KOPT-K1 (cell line): Measurements from ENCODE around the gene CAPN15.
"Not testable (repeated sequence)": the region's sequence is repeated elsewhere in the genome, so short reads cannot be mapped to it uniquely, and the experiment has no call there.

Experiments
- H3K27ac ChIP-seq: fragments of 200-600 bp; sonication (generic); 2 replicates; pipeline ENCODE4 v1.5.1; 2016; ENCODE audit warnings: antibody characterized with exemption, mild to moderate bottlenecking, low read depth, low read length; ENCODE audit not compliant: poor library complexity, severe bottlenecking
- H3K36me3 ChIP-seq: fragments of 200-600 bp; sonication (generic); 2 replicates; pipeline ENCODE4 v1.5.1; 2017; ENCODE audit warnings: antibody characterized with exemption, mild to moderate bottlenecking, low read length, moderate library complexity; ENCODE audit not compliant: insufficient read depth
- H3K9me3 ChIP-seq: fragments of 200-600 bp; sonication (generic); 2 replicates; pipeline ENCODE4 v1.5.1; 2017; ENCODE audit warnings: antibody characterized with exemption, low read length, mild to moderate bottlenecking; ENCODE audit not compliant: insufficient read depth, poor library complexity, severe bottlenecking

CAPN15 gene

GRCh38 chr16:527015-527903 is at the start of gene CAPN15:
CAPN15 (plus strand) TSS chr16:527712; CDS start chr16:546839, 19,127 bp downstream.
- H3K27ac ChIP-seq: peak within 1 kb of the TSS; percentile 82
- H3K36me3 ChIP-seq: peaks cover 20% of the 10 kb centered on the region; the same call in 1 of the 2 replicates
- H3K9me3 ChIP-seq: no peaks in the 10 kb centered on the region

GRCh38 chr16:478287-478686 is 49.2 kb upstream of the CAPN15 start:
- H3K36me3 ChIP-seq: peaks cover 28% of the 10 kb centered on the region; the same call in 1 of the 2 replicates
- not testable (repeated sequence) for H3K27ac ChIP-seq, H3K9me3 ChIP-seq

GRCh38 chr16:482468-483185 is 44.9 kb upstream of the CAPN15 start:
- H3K36me3 ChIP-seq: peaks cover 20% of the 10 kb centered on the region; the same call in 1 of the 2 replicates
- H3K27ac ChIP-seq: no peak overlapping the region
- H3K9me3 ChIP-seq: no peaks in the 10 kb centered on the region

GRCh38 chr16:483341-484075 is 44.0 kb upstream of the CAPN15 start:
- peaks cover 26% of the 10 kb centered on the region; the same call in 1 of the 2 replicates for H3K36me3 ChIP-seq
- no peak overlapping the region for H3K27ac ChIP-seq

GRCh38 chr16:489606-490005 is 37.9 kb upstream of the CAPN15 start:
- H3K36me3 ChIP-seq: peaks cover 43% of the 10 kb centered on the region; the same call in 1 of the 2 replicates
- no peak overlapping the region for H3K27ac ChIP-seq
- H3K9me3 ChIP-seq: no peaks in the 10 kb centered on the region

More at GRCh38 chr16:483341-484075, 44.0 kb upstream of the CAPN15 start:
- no peaks in the 10 kb centered on the region for H3K9me3 ChIP-seq

GRCh38 chr16:490768-491167 is 36.7 kb upstream of the CAPN15 start:
- Histone ChIP-seq H3K27ac (no peak overlapping the region), H3K36me3 (peaks cover 43% of the 10 kb centered on the region; the same call in 1 of the 2 replicates), H3K9me3 (no peaks in the 10 kb centered on the region)

- Histone ChIP-seq H3K9me3 (no peaks in the 10 kb centered on the region), H3K36me3 (peaks cover 43% of the 10 kb centered on the region; the same call in 1 of the 2 replicates), H3K27ac (no peak overlapping the region)
Measured at GRCh38 chr16:491220-491919, 36.1 kb upstream of the CAPN15 start.

- Histone ChIP-seq H3K36me3 (peaks cover 43% of the 10 kb centered on the region; the same call in 1 of the 2 replicates), H3K27ac (no peak overlapping the region), H3K9me3 (no peaks in the 10 kb centered on the region)
Measured at GRCh38 chr16:492211-492875, 35.2 kb upstream of the CAPN15 start.

- not testable (repeated sequence) for H3K27ac ChIP-seq, H3K9me3 ChIP-seq
- H3K36me3 ChIP-seq: peaks cover 25% of the 10 kb centered on the region; the same call in 1 of the 2 replicates
Measured at GRCh38 chr16:494676-495075, 32.8 kb upstream of the CAPN15 start.

GRCh38 chr16:495127-495748 is 32.3 kb upstream of the CAPN15 start:
- no peaks in the 10 kb centered on the region for H3K9me3 ChIP-seq
- H3K36me3 ChIP-seq: peaks cover 19% of the 10 kb centered on the region; the same call in 1 of the 2 replicates

GRCh38 chr16:496097-496886 is 31.2 kb upstream of the CAPN15 start:
- no peak overlapping the region for H3K27ac ChIP-seq
- H3K36me3 ChIP-seq: peaks cover 9% of the 10 kb centered on the region; the same call in 1 of the 2 replicates
- no peaks in the 10 kb centered on the region for H3K9me3 ChIP-seq

More at GRCh38 chr16:495127-495748, 32.3 kb upstream of the CAPN15 start:
- H3K27ac ChIP-seq: no peak overlapping the region

GRCh38 chr16:497258-497657 is 30.3 kb upstream of the CAPN15 start:
- Histone ChIP-seq H3K27ac (no peak overlapping the region), H3K36me3 (no peaks in the 10 kb centered on the region; the same call in 1 of the 2 replicates), H3K9me3 (no peaks in the 10 kb centered on the region)

GRCh38 chr16:499924-500323 is 27.6 kb upstream of the CAPN15 start:
- Histone ChIP-seq H3K36me3 (no peaks in the 10 kb centered on the region; the same call in 1 of the 2 replicates), H3K9me3 (no peaks in the 10 kb centered on the region), H3K27ac (no peak overlapping the region)
